ENCODE results near the gene PHF21B.

DNA sequence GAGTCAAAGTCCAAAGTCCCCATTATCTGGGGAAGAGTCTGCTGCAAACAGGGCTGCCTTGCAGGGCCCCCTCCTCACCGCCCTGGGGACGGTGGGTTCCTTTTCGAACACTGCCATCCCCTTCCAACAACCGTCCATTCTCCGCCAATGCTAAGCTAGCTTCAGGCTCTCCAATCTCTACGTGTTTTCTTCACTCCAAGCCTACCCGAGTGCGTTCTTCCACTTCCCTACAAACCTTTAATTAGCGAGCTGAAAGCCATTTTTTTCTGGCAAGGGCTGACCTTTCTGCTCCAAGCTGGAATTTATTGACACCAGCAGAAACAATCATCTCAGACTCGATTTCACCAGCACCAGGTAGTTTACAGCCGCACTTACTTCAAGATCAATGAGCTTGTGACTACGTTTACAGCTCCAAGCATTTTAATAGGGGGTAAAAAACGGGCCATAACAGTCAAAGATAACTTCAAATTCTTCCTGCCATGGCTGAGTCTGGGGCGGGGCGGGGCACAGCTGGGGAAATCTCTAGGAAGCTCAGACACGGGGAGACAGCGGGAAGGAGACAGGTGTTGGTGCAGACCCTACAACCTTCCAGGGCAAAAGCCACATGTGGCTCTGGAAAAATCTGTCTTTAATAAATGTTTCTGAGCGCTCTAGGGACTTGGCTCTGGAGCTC is 82.2 kb downstream of the PHF21B start:
- TF ChIP-seq, protein P1, sequence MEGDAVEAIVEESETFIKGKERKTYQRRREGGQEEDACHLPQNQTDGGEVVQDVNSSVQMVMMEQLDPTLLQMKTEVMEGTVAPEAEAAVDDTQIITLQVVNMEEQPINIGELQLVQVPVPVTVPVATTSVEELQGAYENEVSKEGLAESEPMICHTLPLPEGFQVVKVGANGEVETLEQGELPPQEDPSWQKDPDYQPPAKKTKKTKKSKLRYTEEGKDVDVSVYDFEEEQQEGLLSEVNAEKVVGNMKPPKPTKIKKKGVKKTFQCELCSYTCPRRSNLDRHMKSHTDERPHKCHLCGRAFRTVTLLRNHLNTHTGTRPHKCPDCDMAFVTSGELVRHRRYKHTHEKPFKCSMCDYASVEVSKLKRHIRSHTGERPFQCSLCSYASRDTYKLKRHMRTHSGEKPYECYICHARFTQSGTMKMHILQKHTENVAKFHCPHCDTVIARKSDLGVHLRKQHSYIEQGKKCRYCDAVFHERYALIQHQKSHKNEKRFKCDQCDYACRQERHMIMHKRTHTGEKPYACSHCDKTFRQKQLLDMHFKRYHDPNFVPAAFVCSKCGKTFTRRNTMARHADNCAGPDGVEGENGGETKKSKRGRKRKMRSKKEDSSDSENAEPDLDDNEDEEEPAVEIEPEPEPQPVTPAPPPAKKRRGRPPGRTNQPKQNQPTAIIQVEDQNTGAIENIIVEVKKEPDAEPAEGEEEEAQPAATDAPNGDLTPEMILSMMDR (IDR thresholded peaks at IDR 0.05) = no peak
- TF ChIP-seq POLR2A (IDR thresholded peaks at IDR 0.05) = no peak
